Heart right ventricle (tissue), 16 donors: Measurements from ENCODE around the gene SLC26A9. TPM values are rescaled to one million over a fixed set of nuclear protein-coding genes. Genes with fewer than 3 reads are reported as not detected.
A peak's percentile ranks its signal among the peaks of the same experiment; 100 is the strongest.

Experiments
- ATAC-seq, 8 donors: fragments of 200-7000 bp; cut with Tn5 transposase; one replicate each; pipeline ENCODE4 v1.9.1; 2020; ENCODE audit warnings: mild to moderate bottlenecking in 8 of 8, moderate library complexity in 8 of 8, moderate number of reproducible peaks in 1 of 8
- DNase-seq, 2 donors: peaks; one replicate each; pipeline ENCODE4 v3.0.0-alpha.2; 2020
- H3K27ac ChIP-seq, 10 donors: fragments of 200-600 bp; sonication (generic) in 2 of 10; one replicate each; pipeline versions ENCODE4 v1.5.0 to v1.8.0; 2020 to 2022; ENCODE audit warnings: mild to moderate bottlenecking in 3 of 10
- H3K27me3 ChIP-seq, 7 donors: fragments of 200-600 bp; one replicate each; pipeline ENCODE4 v1.8.0; 2021 to 2022; ENCODE audit warnings: mild to moderate bottlenecking in 2 of 7
- H3K36me3 ChIP-seq, 9 donors: fragments of 200-600 bp; sonication (generic) in 1 of 9; one replicate each; pipeline versions ENCODE4 v1.5.0 to v1.8.0; 2020 to 2022; ENCODE audit warnings: mild to moderate bottlenecking in 2 of 9
- H3K4me1 ChIP-seq, 9 donors: fragments of 200-600 bp; sonication (generic) in 1 of 9; one replicate each; pipeline versions ENCODE4 v1.5.0 to v1.8.0; 2020 to 2022; ENCODE audit warnings: mild to moderate bottlenecking in 4 of 9
- H3K4me3 ChIP-seq, 10 donors: fragments of 200-600 bp; sonication (generic) in 2 of 10; one replicate each; pipeline versions ENCODE4 v1.5.0 to v1.8.0; 2020 to 2022; ENCODE audit warnings: mild to moderate bottlenecking in 7 of 10, moderate library complexity in 2 of 10
- H3K9me3 ChIP-seq, 11 donors: fragments of 200-600 bp in 10 of 11; sonication (generic) in 2 of 11; one replicate each; pipeline versions ENCODE4 v1.5.0 to v1.8.0; 2013 to 2022; ENCODE audit warnings: mild to moderate bottlenecking in 2 of 11, control low read depth in 1 of 11, moderate library complexity in 1 of 11
- CTCF ChIP-seq, 9 donors: fragments of 200-600 bp; sonication (generic) in 2 of 9; IDR thresholded peaks; one replicate each; pipeline versions ENCODE4 v1.5.0 to v1.8.0; 2021 to 2022; ENCODE audit warnings: antibody characterized with exemption in 9 of 9, mild to moderate bottlenecking in 5 of 9, moderate library complexity in 1 of 9
- WGBS, 2 donors: extraction: QIAGEN DNeasy Blood & Tissue Kit; methylation state at CpG; one replicate each; pipeline ENCODE4 v1.1.7; 2013; ENCODE audit warnings: inconsistent platforms in 1 of 2; 5-methylcytosine and 5-hydroxymethylcytosine counted together
- intact Hi-C, 10 donors: fragments of 100-400 bp; cut with DNase I; formaldehyde crosslinking; loops; one replicate each; pipeline versions ENCODE4 v1.11.1 to v1.14.2; 2022
- polyA plus RNA-seq, 2 donors: library from polyadenylated mRNA; stranded (reverse); fragments of 200-250 nt; gene quantifications; one replicate each; pipeline ENCODE4 v1.2.3, GENCODE V29; 2013
- total RNA-seq, 10 donors: library from RNA; stranded (reverse); fragmentation: NEBNext Ultra II Directional in 3 of 10; extraction: Animal tissue kit (Norgen Biotek cat#: 25700) in 3 of 10; gene quantifications; one replicate each; pipeline versions ENCODE4 v1.2.1 to v1.2.4, GENCODE V29; 2021 to 2023
- donor health status: Arrhythmogenic right ventricular cardiomyopathy.
- donor health status: ischemic (EF 13 %, LVEDD 7.1; RV severe dilation, severe dysfunction).
- donor health status: healthy with polysubstance abuse.
- donor health status: DM: no; HTN: yes; CAD: no.
- donor health status: DM: no; HTN: no; CAD: no.
- donor health status: ischemic (EF 25% LVEDD 6.9; RV normal size, moderate dysfunction).
- donor health status: ischemic (EF 25% LVEDD 5.7; RV mildly dilated, moderate dysfunction).
- donor health status: healthy.
- donor health status: DM: yes; HTN: yes; CAD: no.
- donor health status: Ischemic cardiomyopathy.
- donor health status: ischemic (EF 35%, LVEDD 5.7; RV mildly dilated, moderate dysfunction).
- donor health status: nonischemic (EF 11% LVEDD 7.7; RV severe dilation, severe dysfunction).
- donor health status: DM: yes; HTN: yes; CAD: no.
- donor health status: PGD.
- donor health status: ischemic (EF 29% LVEDD 5.4; RV normal size, mild dysfunction).
- donor health status: nonischemic (EF 23%, LVEDD 6.1; RV moderate dilation, normal function).

The SLC26A9 gene
- total and polyA plus RNA-seq, 12 donors: 3.3 to 41.1 (median 12.7) TPM

- no peak for TF ChIP-seq CTCF (IDR thresholded peaks at IDR 0.05)
- intact Hi-C loops: no loop called here
- ATAC-seq (no peak), DNase-seq (no peak)
- Histone ChIP-seq H3K27ac (no peak overlapping the region), H3K27me3 (no peaks in the 10 kb centered on the region), H3K4me1 (peaks cover 0 to 38% (median 17%) of the 10 kb centered on the region in 9 donors), H3K36me3 (peaks cover 0 to 29% (median 0%) of the 10 kb centered on the region in 9 donors), H3K4me3 (no peak overlapping the region), H3K9me3 (no peaks in the 10 kb centered on the region)
- 94% methylated on average over 2 of the region's 2 CpGs for WGBS, 2 donors
Observed at GRCh38 chr1:205990226-205990625, 47.0 kb upstream of the SLC26A9 start.

- intact Hi-C loops: loop anchor here in 3 of 10 donors (5.0 kb wide), 3 partner anchors 43 to 118 kb away; no protein-coding TSS in a partner anchor
- WGBS, 2 donors: 82 to 85% methylated on average over 5 of the region's 5 CpGs
- no peak for ATAC-seq
- Histone ChIP-seq H3K4me1 (peaks cover 0 to 40% (median 17%) of the 10 kb centered on the region in 9 donors), H3K36me3 (peaks cover 0 to 29% (median 0%) of the 10 kb centered on the region in 9 donors), H3K9me3 (no peaks in the 10 kb centered on the region), H3K4me3 (no peak overlapping the region), H3K27ac (no peak overlapping the region), H3K27me3 (no peaks in the 10 kb centered on the region)
- no peak for DNase-seq
- no peak for TF ChIP-seq CTCF (IDR thresholded peaks at IDR 0.05)
Observed at GRCh38 chr1:205989786-205990185, 46.5 kb upstream of the SLC26A9 start.

GRCh38 chr1:205988585-205988995 lies 45.3 kb upstream of the SLC26A9 start:
- peak overlapping the region in 3 of 10 donors; percentile 12 to 53 (median 27) for H3K27ac ChIP-seq
- peaks cover 0 to 52% (median 17%) of the 10 kb centered on the region in 9 donors for H3K4me1 ChIP-seq
- peaks cover 0 to 23% (median 0%) of the 10 kb centered on the region in 9 donors for H3K36me3 ChIP-seq
- WGBS, 2 donors: 58 to 59% methylated on average over 12 of the region's 12 CpGs
- no peaks in the 10 kb centered on the region for H3K9me3 ChIP-seq
- DNase-seq (no peak), ATAC-seq (peak; percentile 27 to 77 (median 48))
- no peak for TF ChIP-seq CTCF (IDR thresholded peaks at IDR 0.05)
- H3K27me3 ChIP-seq: no peaks in the 10 kb centered on the region
- H3K4me3 ChIP-seq: no peak overlapping the region
- intact Hi-C loops: loop anchor here in 3 of 10 donors (5.0 kb wide), 3 partner anchors 44 to 119 kb away; no protein-coding TSS in a partner anchor

- Histone ChIP-seq H3K36me3 (peaks cover 0 to 12% (median 0%) of the 10 kb centered on the region in 9 donors), H3K27ac (peak overlapping the region in 1 of 10 donors; percentile 15), H3K27me3 (no peaks in the 10 kb centered on the region), H3K4me1 (peaks cover 0 to 49% (median 15%) of the 10 kb centered on the region in 9 donors), H3K4me3 (no peak overlapping the region), H3K9me3 (no peaks in the 10 kb centered on the region)
- WGBS, 2 donors: 71 to 73% methylated on average over 2 of the region's 2 CpGs
- ATAC-seq (no peak), DNase-seq (no peak)
- intact Hi-C loops: loop anchor here in 3 of 10 donors (5.0 kb wide), 3 partner anchors 45 to 120 kb away; no protein-coding TSS in a partner anchor
- TF ChIP-seq CTCF (IDR thresholded peaks at IDR 0.05): no peak
Observed at GRCh38 chr1:205986861-205987260, 43.6 kb upstream of the SLC26A9 start.
